MM.1S (cell line): ENCODE measurements around the gene PLPP7.

Experiments
- DNase-seq: peaks from one replicate; pipeline ENCODE4 v3.0.0-alpha.2; 2015
- H2AFZ ChIP-seq: fragments of 300-600 bp; sonication (generic); 2 replicates; pipeline ENCODE4 v1.6.0; 2016; ENCODE audit warnings: antibody characterized with exemption, low read length
- H3F3A ChIP-seq: fragments of 300-600 bp; sonication (generic); 2 replicates; pipeline ENCODE4 v1.6.1; 2016; ENCODE audit warnings: mild to moderate bottlenecking, antibody characterized with exemption, low read length, moderate library complexity, mixed read lengths; ENCODE audit not compliant: insufficient read depth
- H3K27ac ChIP-seq: fragments of 300-600 bp; sonication (generic); 2 replicates; pipeline ENCODE4 v1.5.1; 2016; ENCODE audit warnings: mild to moderate bottlenecking, low read length
- H3K27me3 ChIP-seq: fragments of 300-600 bp; sonication (generic); replicated peaks from 2 replicates; pipeline ENCODE4 v1.6.0; 2016; ENCODE audit warnings: low read length; ENCODE audit not compliant: insufficient read depth
- H3K36me3 ChIP-seq: fragments of 300-600 bp; sonication (generic); replicated peaks from 2 replicates; pipeline ENCODE4 v1.6.1; 2016; ENCODE audit warnings: mild to moderate bottlenecking, low read length, mixed read lengths; ENCODE audit not compliant: insufficient read depth
- H3K4me1 ChIP-seq: fragments of 300-600 bp; sonication (generic); 2 replicates; pipeline ENCODE4 v1.6.1; 2016; ENCODE audit warnings: low read length, mixed read lengths
- H3K4me2 ChIP-seq: fragments of 300-600 bp; sonication (generic); 2 replicates; pipeline ENCODE4 v1.6.0; 2016; ENCODE audit warnings: low read depth, low read length
- H3K4me3 ChIP-seq: fragments of 300-600 bp; sonication (generic); 2 replicates; pipeline ENCODE4 v1.5.1; 2016; ENCODE audit warnings: low read length, mixed read lengths
- H3K79me2 ChIP-seq: fragments of 300-600 bp; sonication (generic); 2 replicates; pipeline ENCODE4 v1.6.1; 2016; ENCODE audit warnings: mixed run types, low read length, mixed read lengths
- H3K9ac ChIP-seq: fragments of 300-600 bp; sonication (generic); 2 replicates; pipeline ENCODE4 v1.6.1; 2016; ENCODE audit warnings: low read length, mixed read lengths
- H3K9me2 ChIP-seq: fragments of 300-600 bp; sonication (generic); replicated peaks from 2 replicates; pipeline ENCODE4 v1.6.1; 2016; ENCODE audit warnings: mild to moderate bottlenecking, low read length, mixed read lengths; ENCODE audit not compliant: insufficient read depth
- H3K9me3 ChIP-seq: fragments of 300-600 bp; sonication (generic); replicated peaks from 2 replicates; pipeline ENCODE4 v1.6.1; 2016; ENCODE audit warnings: mild to moderate bottlenecking, low read length, mixed read lengths; ENCODE audit not compliant: insufficient read depth
- H4K20me1 ChIP-seq: fragments of 300-600 bp; sonication (generic); 2 replicates; pipeline ENCODE4 v1.6.1; 2016; ENCODE audit warnings: mild to moderate bottlenecking, low read length, moderate library complexity, mixed read lengths; ENCODE audit not compliant: insufficient read depth
- CTCF ChIP-seq: fragments of 300-600 bp; sonication (generic); IDR thresholded peaks from 2 replicates; pipeline ENCODE4 v1.5.1; 2016; ENCODE audit warnings: antibody characterized with exemption, low read length, mixed read lengths
- EZH2 ChIP-seq: fragments of 300-600 bp; sonication (generic); optimal IDR thresholded peaks from 2 replicates; pipeline ENCODE3; 2017; ENCODE audit warnings: low read depth, mild to moderate bottlenecking, antibody characterized with exemption, low read length, mixed read lengths
- EZH2phosphoT487 ChIP-seq: fragments of 300-600 bp; sonication (generic); IDR thresholded peaks from 2 replicates; pipeline ENCODE4 v1.6.1; 2018; ENCODE audit warnings: antibody characterized with exemption, low read length

Gene PLPP7

GRCh38 chr9:131290036-131290766 is 678 bp downstream of the PLPP7 start:
- Histone ChIP-seq H3K36me3 (no peaks in the 10 kb centered on the region), H3K9me3 (no peaks in the 10 kb centered on the region), H3F3A (no peaks in the 10 kb centered on the region), H2AFZ (peak overlapping the region; percentile 14; the same call in 1 of the 2 replicates), H3K9ac (peak overlapping the region; percentile 25; the same call in 1 of the 2 replicates), H3K4me1 (peaks cover 5% of the 10 kb centered on the region; the same call in 1 of the 2 replicates), H3K9me2 (no peaks in the 10 kb centered on the region), H4K20me1 (no peaks in the 10 kb centered on the region), H3K27ac (no peak overlapping the region), H3K27me3 (no peaks in the 10 kb centered on the region), H3K79me2 (no peaks in the 10 kb centered on the region), H3K4me3 (peak overlapping the region; percentile 9; the same call in 1 of the 2 replicates), H3K4me2 (peak overlapping the region; percentile 41; the same call in 1 of the 2 replicates)
- TF ChIP-seq CTCF: no peak
- TF ChIP-seq EZH2: no peak
- no peak for TF ChIP-seq EZH2phosphoT487
- DNase-seq: no peak

- TF ChIP-seq EZH2 (no peak), CTCF (no peak), EZH2phosphoT487 (no peak)
- H4K20me1 ChIP-seq: no peaks in the 10 kb centered on the region
- no peak overlapping the region for H3K9ac ChIP-seq
- no peaks in the 10 kb centered on the region for H3K27me3 ChIP-seq
- no peak overlapping the region for H3K27ac ChIP-seq
- peaks cover 5% of the 10 kb centered on the region; the same call in 1 of the 2 replicates for H3K4me1 ChIP-seq
- no peak overlapping the region for H3K4me2 ChIP-seq
- H3K79me2 ChIP-seq: no peaks in the 10 kb centered on the region
- H2AFZ ChIP-seq: no peak overlapping the region
- no peaks in the 10 kb centered on the region for H3F3A ChIP-seq
- H3K4me3 ChIP-seq: no peak overlapping the region
- no peak for DNase-seq
- H3K9me2 ChIP-seq: no peaks in the 10 kb centered on the region
- no peaks in the 10 kb centered on the region for H3K36me3 ChIP-seq
- no peaks in the 10 kb centered on the region for H3K9me3 ChIP-seq
Measured at GRCh38 chr9:131290767-131291370, 1.3 kb downstream of the PLPP7 start.

GRCh38 chr9:131291795-131292315 is 2.3 kb downstream of the PLPP7 start:
- H3K4me1 ChIP-seq: peaks cover 5% of the 10 kb centered on the region; the same call in 1 of the 2 replicates

More at GRCh38 chr9:131291795-131292315, 2.3 kb downstream of the PLPP7 start:
- Histone ChIP-seq H4K20me1 (no peaks in the 10 kb centered on the region), H3K27ac (no peak overlapping the region), H3F3A (no peaks in the 10 kb centered on the region), H3K4me3 (no peak overlapping the region), H2AFZ (no peak overlapping the region), H3K9me3 (no peaks in the 10 kb centered on the region), H3K36me3 (no peaks in the 10 kb centered on the region), H3K9ac (no peak overlapping the region), H3K9me2 (no peaks in the 10 kb centered on the region), H3K79me2 (no peaks in the 10 kb centered on the region), H3K4me2 (no peak overlapping the region), H3K27me3 (no peaks in the 10 kb centered on the region)
- no peak for DNase-seq
- TF ChIP-seq EZH2phosphoT487: no peak
- TF ChIP-seq EZH2: no peak
- TF ChIP-seq CTCF: no peak
